Hematopoietic multipotent progenitor cell treated with erythropoietin and hydrocortisone succinate and interleukin-3 and kit ligand, for 17 days (in vitro differentiated cells): ENCODE data around the gene FBXW11.
"Not testable (repeated sequence)": the region's sequence is repeated elsewhere in the genome, so short reads cannot be mapped to it uniquely, and the experiment has no call there.

Experiments
- DNase-seq: peaks from one replicate; pipeline ENCODE4 v3.0.0-alpha.2; 2015; ENCODE audit warnings: low spot score

The FBXW11 gene

GRCh38 chr5:171981847-171982246, 24.6 kb downstream of the FBXW11 start:
- no peak for DNase-seq

GRCh38 chr5:171980792-171981191, 25.6 kb downstream of the FBXW11 start:
- DNase-seq = no peak

- no peak for DNase-seq
Observed at GRCh38 chr5:171979606-171980005, 26.8 kb downstream of the FBXW11 start.

- no peak for DNase-seq
Observed at GRCh38 chr5:171978519-171978918, 27.9 kb downstream of the FBXW11 start.

- DNase-seq = no peak
Observed at GRCh38 chr5:171978016-171978415, 28.4 kb downstream of the FBXW11 start.

- not testable (repeated sequence) for DNase-seq
Observed at GRCh38 chr5:171977244-171977950, 29.0 kb downstream of the FBXW11 start.

GRCh38 chr5:171975877-171976667, 30.4 kb downstream of the FBXW11 start:
- no peak for DNase-seq

GRCh38 chr5:171975262-171975876, 31.1 kb downstream of the FBXW11 start:
- no peak for DNase-seq

- no peak for DNase-seq
Observed at GRCh38 chr5:171970826-171971225, 35.6 kb downstream of the FBXW11 start.

- DNase-seq = no peak
Observed at GRCh38 chr5:171969288-171969880, 37.1 kb downstream of the FBXW11 start.

- no peak for DNase-seq
Observed at GRCh38 chr5:171968531-171968930, 37.9 kb downstream of the FBXW11 start.

GRCh38 chr5:171966964-171967363, 39.5 kb downstream of the FBXW11 start:
- no peak for DNase-seq

- no peak for DNase-seq
Observed at GRCh38 chr5:171966270-171966669, 40.2 kb downstream of the FBXW11 start.

- DNase-seq = no peak
Observed at GRCh38 chr5:171965745-171966144, 40.7 kb downstream of the FBXW11 start.

GRCh38 chr5:171963416-171963815, 43.0 kb downstream of the FBXW11 start:
- DNase-seq = no peak

GRCh38 chr5:171961117-171961516, 45.3 kb downstream of the FBXW11 start:
- DNase-seq = no peak

- no peak for DNase-seq
Observed at GRCh38 chr5:171957591-171958251, 48.7 kb downstream of the FBXW11 start.

- no peak for DNase-seq
Observed at GRCh38 chr5:171956887-171957495, 49.4 kb downstream of the FBXW11 start.

- DNase-seq = no peak
Observed at GRCh38 chr5:171956314-171956713, 50.1 kb downstream of the FBXW11 start.

GRCh38 chr5:171955761-171956160, 50.7 kb downstream of the FBXW11 start:
- DNase-seq = no peak

- peak; percentile 28 for DNase-seq
Observed at GRCh38 chr5:171954721-171955120, 51.7 kb downstream of the FBXW11 start.
